22Rv1 (cell line): Measurements from ENCODE around the gene PDCL3.

ENCODE experiments used
- CTCF ChIP-seq: fragments of 450-650 bp; IDR thresholded peaks from 2 replicates; pipeline ENCODE4 v1.5.1; 2017; ENCODE audit warnings: mild to moderate bottlenecking
- ZFX ChIP-seq: fragments of 450-650 bp; IDR thresholded peaks from 2 replicates; pipeline ENCODE4 v1.6.1; 2017; ENCODE audit warnings: antibody characterized with exemption, borderline replicate concordance

GRCh38 chr2:100577777-100578176 lies 15.0 kb downstream of the PDCL3 start:
- TF ChIP-seq CTCF = no peak
- no peak for TF ChIP-seq ZFX
